Stimulated activated CD4-positive, alpha-beta T cell treated with anti-CD3 and anti-CD28 coated beads, Interleukin-12 subunit alpha, Interleukin-12 subunit beta, amount 100 ng/mL, for 24 hours (primary cell): ENCODE measurements around the gene DCT.

Experiments used
- DNase-seq, 2 experiments: peaks; one replicate each; pipeline ENCODE4 v3.0.0-alpha.2; 2020; ENCODE audit warnings: low read depth in 2 of 2

DCT gene

GRCh38 chr13:94395860-94396259, 83.6 kb downstream of the DCT start:
- DNase-seq = no peak

DNA sequence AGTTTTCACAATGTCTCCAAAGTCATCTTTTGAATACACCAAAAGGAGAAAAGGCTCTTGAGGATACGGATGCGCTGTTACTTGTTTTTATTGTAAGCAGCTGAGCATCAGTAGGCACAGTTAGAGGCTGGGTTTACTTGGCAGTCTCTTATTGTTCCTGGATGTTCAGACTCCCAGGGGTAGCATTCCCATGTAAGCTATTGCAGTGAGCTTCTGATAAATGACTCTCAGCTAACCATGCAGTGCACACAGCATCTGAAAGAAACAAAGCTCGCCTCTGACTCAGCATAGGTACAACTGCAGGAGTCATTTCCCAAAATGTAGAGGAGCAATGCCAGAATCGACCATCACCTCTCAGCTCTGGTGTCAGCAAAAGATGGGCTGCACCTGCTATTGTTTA, 84.8 kb downstream of the DCT start:
- no peak for DNase-seq

GRCh38 chr13:94390881-94391280, 88.6 kb downstream of the DCT start:
- DNase-seq = no peak

GRCh38 chr13:94389604-94390351, 89.7 kb downstream of the DCT start:
- no peak for DNase-seq

DNA sequence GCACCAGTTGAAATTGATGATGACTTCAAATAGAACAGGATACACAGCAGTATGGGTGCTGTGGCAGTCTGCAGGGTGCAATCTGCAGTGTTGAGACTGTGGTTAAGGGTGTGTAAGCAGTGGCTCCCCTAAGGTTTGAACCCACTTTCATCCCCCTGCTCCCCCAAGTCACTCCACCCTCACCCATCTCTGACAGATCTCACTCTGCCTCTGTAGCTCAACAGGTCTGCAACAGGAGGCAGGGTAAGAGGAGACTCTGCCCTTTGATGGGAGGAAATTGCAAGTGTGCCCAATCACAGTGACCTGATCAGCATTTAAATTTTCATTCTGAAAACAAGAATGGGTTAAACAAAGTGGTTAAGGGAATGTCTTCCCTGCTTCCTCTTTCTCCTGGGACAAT, 92.4 kb downstream of the DCT start:
- no peak for DNase-seq
